HCT116 (cell line): ENCODE data around the gene CACNG1. TPM values are rescaled to one million over a fixed set of nuclear protein-coding genes. Genes with fewer than 3 reads are reported as not detected.

Source experiments
- ATAC-seq: fragments of 200-7000 bp; cut with Tn5 transposase; 2 replicates; pipeline ENCODE4 v1.9.1; 2020; ENCODE audit warnings: mild to moderate bottlenecking, moderate library complexity
- BruUV-seq: library from RNA; stranded (reverse); fragments of 400-500 nt; replicated peaks from 2 replicates; lab custom pipeline; 2021; lab: Mats Ljungman, UMichigan
- CTCF ChIA-PET: fragments of 300-600 bp; sonication (Branson Sonifier 250); formaldehyde crosslinking; loops from one replicate; lab custom pipeline; 2021; ENCODE audit warnings: antibody characterized with exemption; lab: Charles Lee
- POLR2A ChIA-PET: fragments of 300-600, 350-600 bp; sonication (Branson Sonifier 250); formaldehyde crosslinking; loops from one replicate; lab custom pipeline; 2021; ENCODE audit warnings: antibody characterized with exemption; lab: Charles Lee
- RAD21 ChIA-PET, 2 experiments: fragments of 300-600 bp; sonication (Branson Sonifier 250); formaldehyde crosslinking; loops; one replicate each; lab custom pipeline; 2023; ENCODE audit warnings: low total read pairs in 2 of 2; ENCODE audit not compliant: uncharacterized antibody in 2 of 2, unreplicated experiment in 2 of 2, low non-redundant PET in 1 of 2; lab: Charles Lee
- DNase-seq: peaks from one replicate; pipeline ENCODE4 v3.0.0-alpha.2; 2010; ENCODE audit warnings: low read depth, low spot score
- H2AFZ ChIP-seq: fragments of 200-600 bp; shearing (Covaris generic), sonication (generic); 2 replicates; pipeline ENCODE4 v1.6.1; 2017; ENCODE audit warnings: low read depth, mixed run types, mixed read lengths, antibody characterized with exemption, low read length; ENCODE audit not compliant: poor library complexity, severe bottlenecking
- H3K27ac ChIP-seq: 2 replicates; pipeline ENCODE4 v1.5.1; 2012; ENCODE audit warnings: low read depth, low read length
- H3K27me3 ChIP-seq: fragments of 200-600 bp; sonication (generic); 2 replicates; pipeline ENCODE4 v1.6.1; 2016; ENCODE audit warnings: mixed run types, low read length, mixed read lengths; ENCODE audit not compliant: insufficient read depth
- H3K36me3 ChIP-seq, 2 experiments: fragments of 200-500 bp in 1 of 2; fragments of 200-600 bp in 1 of 2; sonication (Bioruptor generic) in 1 of 2; sonication (generic) in 1 of 2; 2 replicates each; pipeline versions ENCODE4 v1.5.1 to v1.6.1; 2014 to 2016; ENCODE audit warnings: low read length in 2 of 2, inconsistent platforms in 1 of 2, mixed read lengths in 1 of 2, mixed run types in 1 of 2; ENCODE audit not compliant: insufficient read depth in 2 of 2, control insufficient read depth in 1 of 2
- H3K4me1 ChIP-seq, 2 experiments: fragments of 200-600 bp in 1 of 2; sonication (generic) in 1 of 2; 2 replicates each; pipeline versions ENCODE4 v1.5.1 to v1.6.1; 2012 to 2017; ENCODE audit warnings: low read length in 2 of 2, inconsistent platforms in 1 of 2, mild to moderate bottlenecking in 1 of 2, mixed read lengths in 1 of 2, mixed run types in 1 of 2, moderate library complexity in 1 of 2; ENCODE audit not compliant: insufficient read depth in 2 of 2, control insufficient read depth in 1 of 2
- H3K4me2 ChIP-seq: fragments of 200-600 bp; sonication (generic); 2 replicates; pipeline ENCODE4 v1.6.1; 2017; ENCODE audit warnings: mixed run types, low read length, mixed read lengths
- H3K4me3 ChIP-seq, 2 experiments: fragments of 200-600 bp in 1 of 2; sonication (generic) in 1 of 2; replicated peaks in 1 of 2; 2 replicates each; pipeline ENCODE4 v1.5.1; 2011 to 2016; ENCODE audit warnings: low read length in 2 of 2, control low read depth in 1 of 2, low read depth in 1 of 2, mild to moderate bottlenecking in 1 of 2, mixed read lengths in 1 of 2, mixed run types in 1 of 2
- H3K79me2 ChIP-seq: fragments of 200-600 bp; sonication (generic); 2 replicates; pipeline ENCODE4 v1.6.1; 2017; ENCODE audit warnings: mild to moderate bottlenecking, mixed run types, low read length, moderate library complexity, mixed read lengths; ENCODE audit not compliant: insufficient read depth
- H3K9ac ChIP-seq: fragments of 200-600 bp; sonication (generic); 2 replicates; pipeline ENCODE4 v1.6.1; 2016; ENCODE audit warnings: low read length, mixed read lengths
- H3K9me2 ChIP-seq: fragments of 200-600 bp; sonication (generic), shearing (Covaris generic); 2 replicates; pipeline ENCODE4 v1.6.1; 2017; ENCODE audit warnings: mixed run types, mild to moderate bottlenecking, moderate library complexity; ENCODE audit not compliant: insufficient read depth
- H3K9me3 ChIP-seq, 2 experiments: fragments of 200-500 bp in 1 of 2; fragments of 200-600 bp in 1 of 2; sonication (Bioruptor generic) in 1 of 2; sonication (generic) in 1 of 2; 2 replicates each; pipeline ENCODE4 v1.6.1; 2014 to 2017; ENCODE audit warnings: low read length in 2 of 2, mixed read lengths in 2 of 2, inconsistent platforms in 1 of 2, low read depth in 1 of 2, mild to moderate bottlenecking in 1 of 2, mixed run types in 1 of 2, moderate library complexity in 1 of 2; ENCODE audit not compliant: control insufficient read depth in 1 of 2, insufficient read depth in 1 of 2
- H4K20me1 ChIP-seq: fragments of 200-600 bp; sonication (generic), shearing (Covaris generic); 2 replicates; pipeline ENCODE4 v1.6.1; 2017; ENCODE audit warnings: mixed run types, mild to moderate bottlenecking, moderate library complexity; ENCODE audit not compliant: insufficient read depth
- ATF3 ChIP-seq: IDR thresholded peaks from 2 replicates; pipeline ENCODE4 v1.6.1; 2012
- CBX3 ChIP-seq: IDR thresholded peaks from 2 replicates; pipeline ENCODE4 v1.6.1; 2012; ENCODE audit warnings: low read depth
- EGR1 ChIP-seq: IDR thresholded peaks from 2 replicates; pipeline ENCODE4 v1.6.1; 2012; ENCODE audit warnings: low read depth
- EZH2phosphoT487 ChIP-seq: fragments of 200-600 bp; IDR thresholded peaks from 2 replicates; pipeline ENCODE4 v1.6.1; 2018; ENCODE audit warnings: antibody characterized with exemption, borderline replicate concordance
- JUND ChIP-seq: IDR thresholded peaks from 2 replicates; pipeline ENCODE4 v1.6.1; 2012
- REST ChIP-seq: IDR thresholded peaks from 2 replicates; pipeline ENCODE4 v1.6.1; 2012; ENCODE audit warnings: low read depth
- SIN3A ChIP-seq: IDR thresholded peaks from 2 replicates; pipeline ENCODE4 v1.6.1; 2012; ENCODE audit warnings: low read depth
- SP1 ChIP-seq: IDR thresholded peaks from 2 replicates; pipeline ENCODE4 v1.6.1; 2012; ENCODE audit warnings: low read depth
- SRF ChIP-seq: IDR thresholded peaks from 2 replicates; pipeline ENCODE4 v1.6.1; 2012; ENCODE audit warnings: low read depth
- TCF7L2 ChIP-seq: IDR thresholded peaks from 2 replicates; pipeline ENCODE4 v1.7.0; 2011; ENCODE audit warnings: borderline replicate concordance, inconsistent platforms; ENCODE audit not compliant: insufficient read depth, insufficient read length; ENCODE audit errors: extremely low read depth
- ZBTB33 ChIP-seq: IDR thresholded peaks from 2 replicates; pipeline ENCODE4 v1.6.1; 2011; ENCODE audit warnings: mild to moderate bottlenecking, low read length, moderate library complexity; ENCODE audit not compliant: insufficient replicate concordance; ENCODE audit errors: extremely low read depth
- intact Hi-C: fragments of 100-400 bp; cut with micrococcal nuclease; formaldehyde crosslinking; loops from 2 replicates; pipeline ENCODE4 v1.10.0; 2022
- total RNA-seq: library from RNA; stranded (reverse); gene quantifications from one replicate; pipeline ENCODE4 v1.2.1, GENCODE V29; 2021; ENCODE audit not compliant: unreplicated experiment
- TF ChIP-seq, protein P1 (sequence below): IDR thresholded peaks from 2 replicates; pipeline ENCODE4 v1.6.1; 2012

The CACNG1 gene
- total RNA-seq, 1 experiment from 2014 or later = not detected

GRCh38 chr17:67069603-67070136 is 25.3 kb downstream of the CACNG1 start:
- Histone ChIP-seq H3K36me3 (no peaks in the 10 kb centered on the region), H3K9ac (no peak overlapping the region), H3K4me2 (no peak overlapping the region), H2AFZ (no peak overlapping the region), H3K27ac (no peak overlapping the region), H3K4me3 (no peak overlapping the region), H4K20me1 (no peaks in the 10 kb centered on the region), H3K27me3 (no peaks in the 10 kb centered on the region), H3K79me2 (no peaks in the 10 kb centered on the region), H3K9me2 (no peaks in the 10 kb centered on the region), H3K4me1 (no peaks in the 10 kb centered on the region), H3K9me3 (no peaks in the 10 kb centered on the region)
- ChIA-PET CTCF (no interaction called here), POLR2A (no interaction called here), RAD21 (no interaction called here)
- TF ChIP-seq SRF (no peak), SIN3A (no peak), TCF7L2 (no peak), SP1 (no peak), EGR1 (no peak), ATF3 (no peak)
- intact Hi-C loops = no loop called here
- ATAC-seq = no peak
- BruUV-seq = no TSS peak
- DNase-seq = no peak

DNA sequence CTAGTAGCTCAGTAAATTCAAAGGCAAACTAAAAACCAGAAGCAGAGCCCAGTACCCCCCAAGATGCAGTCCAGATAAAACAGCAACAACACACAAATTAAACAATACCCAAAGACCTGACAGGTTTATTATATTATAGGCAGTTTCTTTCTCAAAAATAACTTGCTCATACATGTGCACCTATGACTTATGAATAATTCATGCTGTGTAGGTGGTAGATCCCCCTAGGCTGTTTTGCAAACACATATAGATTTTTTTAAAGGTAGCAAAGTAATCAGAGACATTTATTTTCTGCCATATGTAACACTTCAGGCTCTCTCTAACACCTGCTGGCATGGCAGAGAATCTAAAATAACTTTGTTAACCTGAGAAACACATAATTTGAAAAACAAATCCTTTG is 27.2 kb downstream of the CACNG1 start:
- DNase-seq = no peak
- Histone ChIP-seq H3K4me3 (no peak overlapping the region), H4K20me1 (no peaks in the 10 kb centered on the region), H2AFZ (no peak overlapping the region), H3K4me1 (no peaks in the 10 kb centered on the region), H3K4me2 (no peak overlapping the region), H3K36me3 (no peaks in the 10 kb centered on the region), H3K9me2 (no peaks in the 10 kb centered on the region), H3K9me3 (no peaks in the 10 kb centered on the region), H3K27ac (no peak overlapping the region)
- ATAC-seq = no peak
- ChIA-PET POLR2A (no interaction called here), CTCF (no interaction called here), RAD21 (no interaction called here)
- no TSS peak for BruUV-seq
- intact Hi-C loops = no loop called here
- TF ChIP-seq REST (no peak), CBX3 (no peak), SRF (no peak), JUND (no peak), ZBTB33 (no peak), EGR1 (no peak), ATF3 (no peak), EZH2phosphoT487 (no peak)
- TF ChIP-seq, protein P1, sequence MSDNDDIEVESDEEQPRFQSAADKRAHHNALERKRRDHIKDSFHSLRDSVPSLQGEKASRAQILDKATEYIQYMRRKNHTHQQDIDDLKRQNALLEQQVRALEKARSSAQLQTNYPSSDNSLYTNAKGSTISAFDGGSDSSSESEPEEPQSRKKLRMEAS = no peak
- TF ChIP-seq, all 23 proteins: peak for 0
- no peak overlapping the region for H3K9ac ChIP-seq
- H3K27me3 ChIP-seq = no peaks in the 10 kb centered on the region
- H3K79me2 ChIP-seq = no peaks in the 10 kb centered on the region
